Stimulated activated CD8-positive, alpha-beta memory T cell treated with anti-CD3 and anti-CD28 coated beads, Interleukin-12 subunit alpha, Interleukin-12 subunit beta, amount 100 ng/mL, for 1 hour (primary cell): ENCODE data around the gene MATN3.
"Not testable (repeated sequence)": the region's sequence is repeated elsewhere in the genome, so short reads cannot be mapped to it uniquely, and the experiment has no call there.

Experiments used
- DNase-seq: peaks from one replicate; pipeline ENCODE4 v3.0.0-alpha.2; 2020; ENCODE audit warnings: low read depth

Gene MATN3

GRCh38 chr2:20012282-20013125 is at the start of gene MATN3:
Gene MATN3, minus strand, starts transcription at chr2:20012668. Its CDS starts 37 bp downstream, at chr2:20012631.
- DNase-seq = no peak

GRCh38 chr2:20061940-20062339 is 49.5 kb upstream of the MATN3 start:
- no peak for DNase-seq

GRCh38 chr2:20061476-20061875 is 49.0 kb upstream of the MATN3 start:
- no peak for DNase-seq

- no peak for DNase-seq
Observed at GRCh38 chr2:20060106-20060505, 47.6 kb upstream of the MATN3 start.

GRCh38 chr2:20057268-20057667 is 44.8 kb upstream of the MATN3 start:
- DNase-seq = no peak

- DNase-seq = no peak
Observed at GRCh38 chr2:20054931-20055330, 42.5 kb upstream of the MATN3 start.

- no peak for DNase-seq
Observed at GRCh38 chr2:20054119-20054518, 41.7 kb upstream of the MATN3 start.

- no peak for DNase-seq
Observed at GRCh38 chr2:20052861-20053281, 40.4 kb upstream of the MATN3 start.

- no peak for DNase-seq
Observed at GRCh38 chr2:20052229-20052851, 39.9 kb upstream of the MATN3 start.

- peak; percentile 97 for DNase-seq
Observed at GRCh38 chr2:20051532-20052228, 39.2 kb upstream of the MATN3 start, which contains the start of gene LAPTM4A. Gene LAPTM4A, minus strand, starts transcription at chr2:20051628. Its CDS starts 108 bp downstream, at chr2:20051520.

GRCh38 chr2:20050646-20051531 is 38.4 kb upstream of the MATN3 start:
- no peak for DNase-seq

GRCh38 chr2:20050104-20050645 is 37.7 kb upstream of the MATN3 start:
- no peak for DNase-seq

GRCh38 chr2:20049637-20050036 is 37.2 kb upstream of the MATN3 start:
- DNase-seq = no peak

GRCh38 chr2:20048488-20049448 is 36.3 kb upstream of the MATN3 start:
- DNase-seq = no peak

- not testable (repeated sequence) for DNase-seq
Observed at GRCh38 chr2:20045712-20046292, 33.3 kb upstream of the MATN3 start.

- no peak for DNase-seq
Observed at GRCh38 chr2:20044778-20045177, 32.3 kb upstream of the MATN3 start.

GRCh38 chr2:20042531-20042930 is 30.1 kb upstream of the MATN3 start:
- no peak for DNase-seq

GRCh38 chr2:20040489-20041172 is 28.2 kb upstream of the MATN3 start:
- DNase-seq = no peak

GRCh38 chr2:20037660-20038059 is 25.2 kb upstream of the MATN3 start:
- no peak for DNase-seq
